ENCODE results near the gene MMP14. TPM values are rescaled to one million over a fixed set of nuclear protein-coding genes. Genes with fewer than 3 reads are reported as not detected.

Gene MMP14
- total RNA-seq, 1 experiment from 2014 or later, result 94.4 TPM

DNA sequence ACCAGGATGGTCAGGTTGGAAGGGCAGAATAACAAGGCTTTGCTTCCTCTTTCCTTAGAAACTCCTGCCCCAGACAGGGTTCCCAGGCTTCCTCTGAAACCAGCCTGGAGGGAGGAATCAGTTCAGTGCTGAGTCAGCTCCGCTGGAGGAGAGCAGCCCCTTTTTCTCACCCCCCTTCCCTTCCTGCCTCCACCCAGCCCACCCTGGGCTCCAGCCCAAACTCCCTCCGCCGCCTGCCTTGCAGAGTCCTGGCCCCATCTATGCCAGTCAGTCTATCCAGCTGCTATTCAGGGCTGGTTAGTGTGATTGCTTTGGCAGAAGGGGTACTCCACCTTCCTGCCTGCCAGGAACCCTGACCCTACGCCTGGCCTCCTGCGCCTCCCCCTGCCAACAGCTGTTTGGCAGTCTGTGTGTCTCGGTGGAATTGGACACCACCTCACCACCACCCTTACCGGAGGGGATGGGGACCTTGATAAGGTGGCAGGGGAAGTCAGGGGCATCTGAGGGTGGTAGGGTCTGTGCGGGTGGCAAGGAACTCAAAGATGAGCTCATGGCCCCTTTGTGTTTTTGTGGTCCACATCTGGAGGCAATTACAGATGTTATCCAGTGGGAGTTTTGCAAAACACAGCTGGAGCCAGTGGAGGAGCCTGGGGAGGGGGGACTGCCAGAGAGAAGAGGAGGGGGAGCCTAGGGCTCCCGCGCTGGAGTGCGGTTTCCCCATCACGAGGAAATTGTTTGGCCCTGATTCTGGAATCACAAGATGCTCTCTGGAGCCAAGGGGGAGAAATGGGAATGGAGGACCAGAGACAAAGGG is 12.2 kb downstream of the MMP14 start (continued):
- TF ChIP-seq SMAD3 (CRISPR knock-in tag; IDR thresholded peaks at IDR 0.05; ENCODE audit: borderline replicate concordance) (no peak), JUN (CRISPR knock-in tag; IDR thresholded peaks at IDR 0.05) (no peak), RORB (CRISPR knock-in tag; IDR thresholded peaks at IDR 0.05) (no peak), KAT7 (CRISPR knock-in tag; IDR thresholded peaks at IDR 0.05; ENCODE audit: borderline replicate concordance) (no peak), FOXP1 (CRISPR knock-in tag; IDR thresholded peaks at IDR 0.05; ENCODE audit: borderline replicate concordance) (no peak), ZNF263 (CRISPR knock-in tag; IDR thresholded peaks at IDR 0.05; ENCODE audit: low read depth) (no peak)
- TF ChIP-seq, protein P1, sequence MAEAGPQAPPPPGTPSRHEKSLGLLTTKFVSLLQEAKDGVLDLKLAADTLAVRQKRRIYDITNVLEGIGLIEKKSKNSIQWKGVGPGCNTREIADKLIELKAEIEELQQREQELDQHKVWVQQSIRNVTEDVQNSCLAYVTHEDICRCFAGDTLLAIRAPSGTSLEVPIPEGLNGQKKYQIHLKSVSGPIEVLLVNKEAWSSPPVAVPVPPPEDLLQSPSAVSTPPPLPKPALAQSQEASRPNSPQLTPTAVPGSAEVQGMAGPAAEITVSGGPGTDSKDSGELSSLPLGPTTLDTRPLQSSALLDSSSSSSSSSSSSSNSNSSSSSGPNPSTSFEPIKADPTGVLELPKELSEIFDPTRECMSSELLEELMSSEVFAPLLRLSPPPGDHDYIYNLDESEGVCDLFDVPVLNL (CRISPR knock-in tag; IDR thresholded peaks at IDR 0.05; ENCODE audit: borderline replicate concordance, low read depth), result no peak
- TF ChIP-seq, protein P2, sequence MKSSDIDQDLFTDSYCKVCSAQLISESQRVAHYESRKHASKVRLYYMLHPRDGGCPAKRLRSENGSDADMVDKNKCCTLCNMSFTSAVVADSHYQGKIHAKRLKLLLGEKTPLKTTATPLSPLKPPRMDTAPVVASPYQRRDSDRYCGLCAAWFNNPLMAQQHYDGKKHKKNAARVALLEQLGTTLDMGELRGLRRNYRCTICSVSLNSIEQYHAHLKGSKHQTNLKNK (CRISPR knock-in tag; IDR thresholded peaks at IDR 0.05), result no peak
- TF ChIP-seq, protein P3, sequence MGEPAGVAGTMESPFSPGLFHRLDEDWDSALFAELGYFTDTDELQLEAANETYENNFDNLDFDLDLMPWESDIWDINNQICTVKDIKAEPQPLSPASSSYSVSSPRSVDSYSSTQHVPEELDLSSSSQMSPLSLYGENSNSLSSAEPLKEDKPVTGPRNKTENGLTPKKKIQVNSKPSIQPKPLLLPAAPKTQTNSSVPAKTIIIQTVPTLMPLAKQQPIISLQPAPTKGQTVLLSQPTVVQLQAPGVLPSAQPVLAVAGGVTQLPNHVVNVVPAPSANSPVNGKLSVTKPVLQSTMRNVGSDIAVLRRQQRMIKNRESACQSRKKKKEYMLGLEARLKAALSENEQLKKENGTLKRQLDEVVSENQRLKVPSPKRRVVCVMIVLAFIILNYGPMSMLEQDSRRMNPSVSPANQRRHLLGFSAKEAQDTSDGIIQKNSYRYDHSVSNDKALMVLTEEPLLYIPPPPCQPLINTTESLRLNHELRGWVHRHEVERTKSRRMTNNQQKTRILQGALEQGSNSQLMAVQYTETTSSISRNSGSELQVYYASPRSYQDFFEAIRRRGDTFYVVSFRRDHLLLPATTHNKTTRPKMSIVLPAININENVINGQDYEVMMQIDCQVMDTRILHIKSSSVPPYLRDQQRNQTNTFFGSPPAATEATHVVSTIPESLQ (CRISPR knock-in tag; IDR thresholded peaks at IDR 0.05), result no peak
- TF ChIP-seq, protein P4, sequence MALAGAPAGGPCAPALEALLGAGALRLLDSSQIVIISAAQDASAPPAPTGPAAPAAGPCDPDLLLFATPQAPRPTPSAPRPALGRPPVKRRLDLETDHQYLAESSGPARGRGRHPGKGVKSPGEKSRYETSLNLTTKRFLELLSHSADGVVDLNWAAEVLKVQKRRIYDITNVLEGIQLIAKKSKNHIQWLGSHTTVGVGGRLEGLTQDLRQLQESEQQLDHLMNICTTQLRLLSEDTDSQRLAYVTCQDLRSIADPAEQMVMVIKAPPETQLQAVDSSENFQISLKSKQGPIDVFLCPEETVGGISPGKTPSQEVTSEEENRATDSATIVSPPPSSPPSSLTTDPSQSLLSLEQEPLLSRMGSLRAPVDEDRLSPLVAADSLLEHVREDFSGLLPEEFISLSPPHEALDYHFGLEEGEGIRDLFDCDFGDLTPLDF (CRISPR knock-in tag; IDR thresholded peaks at IDR 0.05), result no peak

DNA sequence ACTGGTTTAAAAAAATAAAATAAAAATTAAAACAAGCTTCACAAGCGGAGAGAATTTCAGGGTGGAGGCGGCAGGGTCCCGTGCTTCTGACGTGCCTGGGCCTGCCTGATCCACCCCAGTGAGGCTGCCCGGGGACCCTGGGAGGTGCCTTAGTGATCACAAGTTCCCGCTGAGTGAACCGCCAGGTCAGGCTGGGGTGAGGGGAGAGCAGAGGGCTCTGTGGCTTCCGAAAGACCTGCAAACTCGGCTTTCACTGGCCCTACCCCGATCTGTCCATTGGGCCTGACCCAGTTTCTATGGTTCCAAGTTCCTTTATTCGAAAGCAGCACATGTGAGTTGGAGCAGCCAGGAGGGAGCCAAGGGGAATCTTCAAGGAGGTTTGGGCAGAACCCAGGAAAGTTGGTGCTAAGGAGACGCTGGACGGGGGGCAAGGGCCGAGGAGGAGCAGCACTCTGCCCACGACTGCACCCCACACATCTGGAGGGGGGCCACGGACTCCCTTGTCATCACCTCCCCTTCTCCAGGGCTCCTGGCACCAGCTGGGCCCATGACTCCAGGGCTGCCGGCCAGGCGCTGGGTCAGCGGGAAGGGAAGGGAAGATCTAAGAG is 12.9 kb downstream of the MMP14 start:
- Mint-ChIP-seq H3K27ac (0 out of 2 replicates have a peak overlapping the region, but pooled peaks have one; percentile 57), H3K4me3 (no peak overlapping the region), H3K27me3 (ENCODE audit: low read depth) (no peaks in the 10 kb centered on the region), H3K9me3 (no peaks in the 10 kb centered on the region), H3K36me3 (peaks cover 18% of the 10 kb centered on the region), H3K4me1 (peaks cover 25% of the 10 kb centered on the region)
- ChIA-PET POLR2A (interaction anchor here (1.4 to 2.4 kb wide), 5 partner anchors 10 to 26 kb away, joined by 3 to 10 read pairs (median 7); partner anchors contain the start of gene LRP10), CTCF (interaction anchor here (0.5 to 10.1 kb wide), 10 partner anchors 13 to 292 kb away, joined by 3 to 280 read pairs (median 4); partner anchors contain the start of genes LRP10, MMP14 and MRPL52)
- DNase-seq (ENCODE audit: low spot score) (no peak), ATAC-seq (no peak)
- TF ChIP-seq, protein P5, sequence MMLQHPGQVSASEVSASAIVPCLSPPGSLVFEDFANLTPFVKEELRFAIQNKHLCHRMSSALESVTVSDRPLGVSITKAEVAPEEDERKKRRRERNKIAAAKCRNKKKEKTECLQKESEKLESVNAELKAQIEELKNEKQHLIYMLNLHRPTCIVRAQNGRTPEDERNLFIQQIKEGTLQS (CRISPR knock-in tag; conservative IDR thresholded peaks at IDR 0.05), result no peak
- TF ChIP-seq, protein P2 (CRISPR knock-in tag; IDR thresholded peaks at IDR 0.05), result no peak
- TF ChIP-seq NR2C2 (CRISPR knock-in tag; IDR thresholded peaks at IDR 0.05) (no peak), NFE2L1 (CRISPR knock-in tag; IDR thresholded peaks at IDR 0.05) (no peak), FOXJ3 (CRISPR knock-in tag; IDR thresholded peaks at IDR 0.05; ENCODE audit: borderline replicate concordance) (no peak)
- TF ChIP-seq, protein P6, sequence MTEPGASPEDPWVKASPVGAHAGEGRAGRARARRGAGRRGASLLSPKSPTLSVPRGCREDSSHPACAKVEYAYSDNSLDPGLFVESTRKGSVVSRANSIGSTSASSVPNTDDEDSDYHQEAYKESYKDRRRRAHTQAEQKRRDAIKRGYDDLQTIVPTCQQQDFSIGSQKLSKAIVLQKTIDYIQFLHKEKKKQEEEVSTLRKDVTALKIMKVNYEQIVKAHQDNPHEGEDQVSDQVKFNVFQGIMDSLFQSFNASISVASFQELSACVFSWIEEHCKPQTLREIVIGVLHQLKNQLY (CRISPR knock-in tag; IDR thresholded peaks at IDR 0.05), result no peak
- TF ChIP-seq, protein P7, sequence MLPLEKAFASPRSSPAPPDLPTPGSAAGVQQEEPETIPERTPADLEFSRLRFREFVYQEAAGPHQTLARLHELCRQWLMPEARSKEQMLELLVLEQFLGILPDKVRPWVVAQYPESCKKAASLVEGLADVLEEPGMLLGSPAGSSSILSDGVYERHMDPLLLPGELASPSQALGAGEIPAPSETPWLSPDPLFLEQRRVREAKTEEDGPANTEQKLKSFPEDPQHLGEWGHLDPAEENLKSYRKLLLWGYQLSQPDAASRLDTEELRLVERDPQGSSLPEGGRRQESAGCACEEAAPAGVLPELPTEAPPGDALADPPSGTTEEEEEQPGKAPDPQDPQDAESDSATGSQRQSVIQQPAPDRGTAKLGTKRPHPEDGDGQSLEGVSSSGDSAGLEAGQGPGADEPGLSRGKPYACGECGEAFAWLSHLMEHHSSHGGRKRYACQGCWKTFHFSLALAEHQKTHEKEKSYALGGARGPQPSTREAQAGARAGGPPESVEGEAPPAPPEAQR (CRISPR knock-in tag; IDR thresholded peaks at IDR 0.05), result no peak
- TF ChIP-seq, protein P8, sequence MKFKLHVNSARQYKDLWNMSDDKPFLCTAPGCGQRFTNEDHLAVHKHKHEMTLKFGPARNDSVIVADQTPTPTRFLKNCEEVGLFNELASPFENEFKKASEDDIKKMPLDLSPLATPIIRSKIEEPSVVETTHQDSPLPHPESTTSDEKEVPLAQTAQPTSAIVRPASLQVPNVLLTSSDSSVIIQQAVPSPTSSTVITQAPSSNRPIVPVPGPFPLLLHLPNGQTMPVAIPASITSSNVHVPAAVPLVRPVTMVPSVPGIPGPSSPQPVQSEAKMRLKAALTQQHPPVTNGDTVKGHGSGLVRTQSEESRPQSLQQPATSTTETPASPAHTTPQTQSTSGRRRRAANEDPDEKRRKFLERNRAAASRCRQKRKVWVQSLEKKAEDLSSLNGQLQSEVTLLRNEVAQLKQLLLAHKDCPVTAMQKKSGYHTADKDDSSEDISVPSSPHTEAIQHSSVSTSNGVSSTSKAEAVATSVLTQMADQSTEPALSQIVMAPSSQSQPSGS (CRISPR knock-in tag; IDR thresholded peaks at IDR 0.05; ENCODE audit: borderline replicate concordance, low read depth), result no peak
- TF ChIP-seq, protein P9, sequence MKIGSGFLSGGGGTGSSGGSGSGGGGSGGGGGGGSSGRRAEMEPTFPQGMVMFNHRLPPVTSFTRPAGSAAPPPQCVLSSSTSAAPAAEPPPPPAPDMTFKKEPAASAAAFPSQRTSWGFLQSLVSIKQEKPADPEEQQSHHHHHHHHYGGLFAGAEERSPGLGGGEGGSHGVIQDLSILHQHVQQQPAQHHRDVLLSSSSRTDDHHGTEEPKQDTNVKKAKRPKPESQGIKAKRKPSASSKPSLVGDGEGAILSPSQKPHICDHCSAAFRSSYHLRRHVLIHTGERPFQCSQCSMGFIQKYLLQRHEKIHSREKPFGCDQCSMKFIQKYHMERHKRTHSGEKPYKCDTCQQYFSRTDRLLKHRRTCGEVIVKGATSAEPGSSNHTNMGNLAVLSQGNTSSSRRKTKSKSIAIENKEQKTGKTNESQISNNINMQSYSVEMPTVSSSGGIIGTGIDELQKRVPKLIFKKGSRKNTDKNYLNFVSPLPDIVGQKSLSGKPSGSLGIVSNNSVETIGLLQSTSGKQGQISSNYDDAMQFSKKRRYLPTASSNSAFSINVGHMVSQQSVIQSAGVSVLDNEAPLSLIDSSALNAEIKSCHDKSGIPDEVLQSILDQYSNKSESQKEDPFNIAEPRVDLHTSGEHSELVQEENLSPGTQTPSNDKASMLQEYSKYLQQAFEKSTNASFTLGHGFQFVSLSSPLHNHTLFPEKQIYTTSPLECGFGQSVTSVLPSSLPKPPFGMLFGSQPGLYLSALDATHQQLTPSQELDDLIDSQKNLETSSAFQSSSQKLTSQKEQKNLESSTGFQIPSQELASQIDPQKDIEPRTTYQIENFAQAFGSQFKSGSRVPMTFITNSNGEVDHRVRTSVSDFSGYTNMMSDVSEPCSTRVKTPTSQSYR (CRISPR knock-in tag; IDR thresholded peaks at IDR 0.05), result no peak

Measured in WTC11 (cell line).